GM19395 (cell line): ENCODE results near the gene MMP8.

Source experiments
- ATAC-seq: cut with Tn5 transposase; IDR thresholded peaks from one replicate; pipeline ENCODE4 v1.9.1; 2021; ENCODE audit warnings: mild to moderate bottlenecking, moderate library complexity; ENCODE audit not compliant: unreplicated experiment

The MMP8 gene

DNA sequence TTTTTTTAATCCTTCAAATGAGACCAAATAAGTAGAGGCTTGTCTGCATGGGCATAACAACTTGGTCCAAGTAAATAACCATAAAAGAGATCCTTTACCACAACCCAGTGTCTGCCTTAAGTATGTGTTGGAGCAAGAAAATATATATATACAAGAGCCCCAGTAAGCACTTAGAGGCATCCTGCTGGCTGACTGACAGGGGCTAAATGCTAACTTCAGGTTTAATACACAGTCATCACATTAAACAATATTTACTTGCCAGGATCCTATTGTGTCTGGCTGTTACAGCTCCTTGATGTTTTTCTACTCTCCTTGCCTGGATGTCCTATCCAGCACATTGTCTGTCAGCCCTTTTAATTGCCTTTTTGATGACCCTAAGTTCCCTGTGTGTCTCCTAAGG is 62.1 kb downstream of the MMP8 start:
- ATAC-seq: no peak
